Sigmoid colon (tissue), 7 donors: ENCODE results near the gene DGAT2. TPM values are rescaled to one million over a fixed set of nuclear protein-coding genes. Genes with fewer than 3 reads are reported as not detected.

ENCODE experiments used
- DNase-seq: peaks from one replicate; pipeline ENCODE4 v3.0.0-alpha.2; 2019
- H3K27ac ChIP-seq, 4 donors: fragments of 200-600 bp; sonication (generic); one replicate each; pipeline ENCODE4 v1.5.1; 2016 to 2019; ENCODE audit warnings: mild to moderate bottlenecking in 1 of 4
- H3K27me3 ChIP-seq, 3 donors: fragments of 200-600 bp; sonication (generic); one replicate each; pipeline ENCODE4 v1.5.1; 2019; ENCODE audit warnings: mild to moderate bottlenecking in 1 of 3
- H3K36me3 ChIP-seq, 4 donors: fragments of 200-600 bp; sonication (generic); one replicate each; pipeline ENCODE4 v1.5.1; 2016 to 2019
- H3K4me1 ChIP-seq, 4 donors: fragments of 200-600 bp; sonication (generic); one replicate each; pipeline ENCODE4 v1.5.1; 2017 to 2019
- H3K4me3 ChIP-seq, 4 donors: fragments of 200-600 bp; sonication (generic); one replicate each; pipeline ENCODE4 v1.5.1; 2017 to 2019; ENCODE audit warnings: mild to moderate bottlenecking in 2 of 4, moderate library complexity in 1 of 4
- H3K9me3 ChIP-seq, 4 donors: fragments of 200-600 bp in 3 of 4; sonication (generic) in 3 of 4; one replicate each; pipeline versions ENCODE4 v1.5.1 to v1.6.1; 2013 to 2019
- EP300 ChIP-seq, 4 donors: sonication (generic); formaldehyde crosslinking; IDR thresholded peaks; one replicate each; pipeline ENCODE4 v1.6.1; 2017; ENCODE audit warnings: antibody characterized with exemption in 4 of 4
- POLR2A ChIP-seq, 2 donors: fragments of 450-650 bp; IDR thresholded peaks; one replicate each; pipeline ENCODE4 v1.6.1; 2016; ENCODE audit warnings: antibody characterized with exemption in 2 of 2, mild to moderate bottlenecking in 2 of 2, moderate library complexity in 2 of 2
- POLR2AphosphoS5 ChIP-seq, 4 donors: sonication (generic); formaldehyde crosslinking; IDR thresholded peaks; one replicate each; pipeline ENCODE4 v1.6.1; 2017; ENCODE audit warnings: antibody characterized with exemption in 4 of 4
- WGBS, 2 donors: extraction: QIAGEN DNeasy Blood & Tissue Kit; methylation state at CpG; one replicate each; pipeline ENCODE4 v1.1.7; 2013; 5-methylcytosine and 5-hydroxymethylcytosine counted together
- intact Hi-C: fragments of 100-400 bp; cut with DNase I; formaldehyde crosslinking; loops from one replicate; pipeline ENCODE4 v1.15.1; 2023
- polyA plus RNA-seq, 3 donors: library from polyadenylated mRNA; stranded (reverse); fragments of 200-250 nt; gene quantifications; one replicate each; pipeline ENCODE4 v1.2.3, GENCODE V29; 2013
- total RNA-seq, 4 donors: library from RNA; depleted of rRNA; stranded (reverse); fragments of >200 nt; gene quantifications; one replicate each; pipeline ENCODE4 v1.1.0, GENCODE V29; 2016
- TF ChIP-seq, protein P1 (sequence below), 4 experiments: fragments of 450-650 bp in 3 of 4; fragments of 200-600 bp in 1 of 4; IDR thresholded peaks; one replicate each; pipeline ENCODE4 v1.5.1; 2016 to 2019; ENCODE audit warnings: antibody characterized with exemption in 4 of 4, mild to moderate bottlenecking in 3 of 4, moderate library complexity in 2 of 4
- donor health status: healthy with polysubstance abuse.
- donor health status: Bipolar disorder and iron deficiency.
- donor health status: healthy.

Gene DGAT2
- total and polyA plus RNA-seq, 7 donors = 0.55 to 20.3 (median 1.2) TPM

DNA sequence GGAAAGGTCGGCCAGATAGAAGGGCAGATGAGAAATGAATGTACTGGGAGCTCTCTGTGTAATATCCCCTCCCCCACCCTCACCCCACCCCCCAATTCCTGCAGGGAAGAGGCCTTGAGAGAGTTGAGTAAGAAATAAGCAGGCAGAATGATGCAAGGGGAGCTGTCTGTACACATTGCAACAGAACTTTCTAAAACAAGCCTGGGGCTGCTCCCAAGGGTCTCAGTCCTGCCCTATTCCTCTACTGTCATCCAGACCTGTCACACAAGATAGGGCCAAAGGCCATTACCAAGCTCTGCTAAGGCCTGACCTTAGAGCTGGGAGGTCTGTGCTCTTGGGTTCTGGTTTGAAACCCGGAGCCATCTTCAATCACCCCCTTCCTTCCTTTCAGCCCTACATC lies 5.7 kb upstream of the DGAT2 start:
- no peak overlapping the region for H3K4me3 ChIP-seq
- WGBS, 2 donors = 86 to 90% methylated on average over 2 of the region's 2 CpGs
- TF ChIP-seq EP300 (IDR thresholded peaks at IDR 0.05) (no peak), POLR2A (IDR thresholded peaks at IDR 0.05) (no peak), POLR2AphosphoS5 (IDR thresholded peaks at IDR 0.05) (no peak)
- TF ChIP-seq, protein P1, sequence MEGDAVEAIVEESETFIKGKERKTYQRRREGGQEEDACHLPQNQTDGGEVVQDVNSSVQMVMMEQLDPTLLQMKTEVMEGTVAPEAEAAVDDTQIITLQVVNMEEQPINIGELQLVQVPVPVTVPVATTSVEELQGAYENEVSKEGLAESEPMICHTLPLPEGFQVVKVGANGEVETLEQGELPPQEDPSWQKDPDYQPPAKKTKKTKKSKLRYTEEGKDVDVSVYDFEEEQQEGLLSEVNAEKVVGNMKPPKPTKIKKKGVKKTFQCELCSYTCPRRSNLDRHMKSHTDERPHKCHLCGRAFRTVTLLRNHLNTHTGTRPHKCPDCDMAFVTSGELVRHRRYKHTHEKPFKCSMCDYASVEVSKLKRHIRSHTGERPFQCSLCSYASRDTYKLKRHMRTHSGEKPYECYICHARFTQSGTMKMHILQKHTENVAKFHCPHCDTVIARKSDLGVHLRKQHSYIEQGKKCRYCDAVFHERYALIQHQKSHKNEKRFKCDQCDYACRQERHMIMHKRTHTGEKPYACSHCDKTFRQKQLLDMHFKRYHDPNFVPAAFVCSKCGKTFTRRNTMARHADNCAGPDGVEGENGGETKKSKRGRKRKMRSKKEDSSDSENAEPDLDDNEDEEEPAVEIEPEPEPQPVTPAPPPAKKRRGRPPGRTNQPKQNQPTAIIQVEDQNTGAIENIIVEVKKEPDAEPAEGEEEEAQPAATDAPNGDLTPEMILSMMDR (IDR thresholded peaks at IDR 0.05) = no peak
- H3K4me1 ChIP-seq = peaks cover 0 to 5% (median 3%) of the 10 kb centered on the region in 4 donors
- no peaks in the 10 kb centered on the region for H3K36me3 ChIP-seq
- peaks cover 0 to 3% (median 0%) of the 10 kb centered on the region in 3 donors for H3K27me3 ChIP-seq
- no peaks in the 10 kb centered on the region for H3K9me3 ChIP-seq
- intact Hi-C loops = no loop called here
- no peak overlapping the region for H3K27ac ChIP-seq
- DNase-seq = no peak

DNA sequence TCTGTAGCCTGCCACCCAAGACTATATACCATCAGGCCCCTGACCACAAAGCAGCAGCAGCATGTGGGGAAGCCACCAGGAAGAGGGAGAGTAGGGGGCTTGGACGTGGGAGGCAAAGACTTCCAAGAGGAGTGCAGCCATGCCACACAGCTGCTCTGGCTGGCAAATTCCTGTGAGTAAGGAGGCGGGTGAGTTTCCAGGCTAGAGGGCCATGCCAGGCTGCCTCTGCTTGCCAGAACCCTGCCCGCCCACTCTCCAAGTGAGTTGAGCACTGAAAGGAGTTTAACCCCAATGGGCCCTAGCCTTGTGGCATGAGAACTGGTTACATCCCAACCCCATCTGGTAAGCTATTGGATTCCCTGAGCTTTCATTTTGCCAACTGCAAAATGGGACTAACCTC lies 4.7 kb upstream of the DGAT2 start:
- Histone ChIP-seq H3K9me3 (no peaks in the 10 kb centered on the region), H3K4me1 (peaks cover 0 to 15% (median 13%) of the 10 kb centered on the region in 4 donors), H3K27ac (no peak overlapping the region), H3K27me3 (peaks cover 0 to 3% (median 0%) of the 10 kb centered on the region in 3 donors), H3K36me3 (no peaks in the 10 kb centered on the region), H3K4me3 (no peak overlapping the region)
- WGBS, 2 donors = 85 to 87% methylated on average over 3 of the region's 3 CpGs
- TF ChIP-seq POLR2AphosphoS5 (IDR thresholded peaks at IDR 0.05) (no peak), EP300 (IDR thresholded peaks at IDR 0.05) (no peak), POLR2A (IDR thresholded peaks at IDR 0.05) (no peak)
- TF ChIP-seq, protein P1 (IDR thresholded peaks at IDR 0.05) = no peak
- DNase-seq = no peak
- intact Hi-C loops = no loop called here

DNA sequence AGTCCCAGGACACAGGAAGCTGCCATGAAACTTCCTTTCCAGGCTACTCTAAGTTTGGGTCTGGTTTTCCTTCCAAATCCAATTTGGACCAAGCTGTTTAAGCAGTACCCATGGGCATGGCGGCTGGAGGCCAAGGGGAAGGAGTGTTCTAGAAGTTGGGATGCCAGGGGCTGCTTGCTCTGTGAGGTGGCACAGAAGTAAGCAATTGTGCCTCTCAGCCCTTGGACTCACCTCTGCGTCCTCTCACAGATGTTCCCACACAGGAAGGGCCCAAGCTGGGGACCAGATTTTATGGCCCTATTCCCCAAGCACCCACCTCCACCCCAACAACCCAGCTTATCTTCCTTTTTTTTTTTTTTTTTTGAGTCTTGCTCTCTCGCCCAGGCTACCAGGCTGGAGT lies 3.5 kb upstream of the DGAT2 start:
- Histone ChIP-seq H3K36me3 (no peaks in the 10 kb centered on the region), H3K4me1 (peaks cover 0 to 20% (median 19%) of the 10 kb centered on the region in 4 donors), H3K27me3 (peaks cover 0 to 3% (median 0%) of the 10 kb centered on the region in 3 donors), H3K4me3 (no peak overlapping the region), H3K27ac (no peak overlapping the region), H3K9me3 (no peaks in the 10 kb centered on the region)
- TF ChIP-seq POLR2AphosphoS5 (IDR thresholded peaks at IDR 0.05) (no peak), EP300 (IDR thresholded peaks at IDR 0.05) (no peak), POLR2A (IDR thresholded peaks at IDR 0.05) (no peak)
- TF ChIP-seq, protein P1 (IDR thresholded peaks at IDR 0.05) = no peak
- intact Hi-C loops = loop anchor here (5.0 kb wide), 2 partner anchors 53 to 218 kb away; no protein-coding TSS in a partner anchor
- DNase-seq = no peak
- WGBS, 2 donors = 94 to 95% methylated on average over 3 of the region's 3 CpGs

DNA sequence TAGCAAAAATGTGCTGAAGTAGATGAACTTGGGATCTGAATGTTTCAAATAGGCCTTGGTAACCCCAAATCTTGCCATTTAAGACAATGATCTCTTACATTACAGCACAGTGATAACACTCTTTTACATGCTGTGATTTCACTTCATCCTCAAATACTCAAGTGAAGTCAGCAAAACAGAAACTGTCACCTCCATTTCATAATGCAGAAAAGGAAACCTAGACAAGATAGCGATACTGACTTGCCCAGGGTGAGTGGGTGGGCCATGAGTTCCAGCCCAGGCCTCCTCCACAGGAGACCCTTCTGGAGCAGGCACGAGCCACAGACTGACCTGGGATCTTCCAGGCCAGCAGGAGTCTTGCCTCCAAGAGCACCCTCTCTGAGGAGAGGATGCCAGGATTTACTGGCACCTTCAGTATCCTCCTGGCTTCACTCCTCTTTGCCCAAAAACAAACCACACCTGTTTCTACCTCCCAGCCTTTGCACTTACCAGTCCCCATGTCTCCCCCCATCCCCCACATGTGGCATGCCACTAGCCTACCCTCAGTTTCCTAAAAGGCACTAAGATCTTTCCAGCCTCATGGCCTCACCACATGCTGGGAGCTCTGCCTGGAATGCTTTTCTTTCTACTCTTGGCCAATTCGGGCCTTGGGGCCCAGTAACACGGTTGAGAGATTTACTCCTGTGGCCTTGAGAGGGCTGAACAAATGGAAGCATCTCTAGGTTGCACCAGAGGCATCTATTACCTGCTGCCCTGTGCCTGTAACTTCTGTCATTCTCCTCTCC lies 1.9 kb upstream of the DGAT2 start:
- TF ChIP-seq POLR2AphosphoS5 (IDR thresholded peaks at IDR 0.05) = no peak
- TF ChIP-seq POLR2A (IDR thresholded peaks at IDR 0.05) = no peak
- TF ChIP-seq EP300 (IDR thresholded peaks at IDR 0.05) = no peak
- TF ChIP-seq, protein P1 (IDR thresholded peaks at IDR 0.05) = no peak
- Histone ChIP-seq H3K27ac (no peak overlapping the region), H3K4me1 (peaks cover 0 to 20% (median 19%) of the 10 kb centered on the region in 4 donors), H3K4me3 (no peak overlapping the region), H3K27me3 (peaks cover 0 to 3% (median 0%) of the 10 kb centered on the region in 3 donors), H3K36me3 (no peaks in the 10 kb centered on the region), H3K9me3 (no peaks in the 10 kb centered on the region)
- WGBS, 2 donors = 85% methylated on average over 4 of the region's 4 CpGs
- intact Hi-C loops = loop anchor here (5.0 kb wide), 2 partner anchors 54 to 219 kb away; no protein-coding TSS in a partner anchor
- DNase-seq = peak; percentile 30
